Astrocyte of the cerebellum (primary cell): ENCODE measurements around the gene EMC6.
A peak's percentile ranks its signal among the peaks of the same experiment; 100 is the strongest.

ENCODE experiments used
- DNase-seq: peaks from one replicate; pipeline ENCODE4 v3.0.0-alpha.2; 2011; ENCODE audit warnings: low read depth
- H3K4me3 ChIP-seq: 2 replicates; pipeline ENCODE4 v1.5.1; 2011; ENCODE audit warnings: mild to moderate bottlenecking, low read depth, low read length, moderate library complexity
- CTCF ChIP-seq: IDR thresholded peaks from 2 replicates; pipeline ENCODE4 v1.5.1; 2012; ENCODE audit warnings: low read length, low read depth, moderate library complexity, mild to moderate bottlenecking; ENCODE audit errors: missing control alignments
- in situ Hi-C: cut with HindIII; loops from 2 replicates; pipeline ENCODE4 v1.10.0; 2017; ENCODE audit warnings: low sequenced_read_pairs

Gene EMC6

GRCh38 chr17:3659541-3660111, 9.0 kb upstream of the EMC6 start:
- no peak overlapping the region for H3K4me3 ChIP-seq
- DNase-seq, result peak; percentile 81
- TF ChIP-seq CTCF, result peak; percentile 10
- in situ Hi-C loops, result no loop called here

GRCh38 chr17:3660311-3660891, 8.2 kb upstream of the EMC6 start:
- DNase-seq, result no peak
- no peak overlapping the region for H3K4me3 ChIP-seq
- no peak for TF ChIP-seq CTCF
- in situ Hi-C loops, result no loop called here

- in situ Hi-C loops, result no loop called here
- DNase-seq, result no peak
- H3K4me3 ChIP-seq, result no peak overlapping the region
- no peak for TF ChIP-seq CTCF
These were observed 5.3 kb upstream of the EMC6 start for GRCh38 chr17:3663102-3664011.

- no peak overlapping the region for H3K4me3 ChIP-seq
- no peak for TF ChIP-seq CTCF
- in situ Hi-C loops, result no loop called here
- no peak for DNase-seq
These were observed 2.8 kb upstream of the EMC6 start for GRCh38 chr17:3665834-3666233.

GRCh38 chr17:3666516-3666915, 2.1 kb upstream of the EMC6 start:
- peak overlapping the region; percentile 99 for H3K4me3 ChIP-seq
- no peak for DNase-seq
- no peak for TF ChIP-seq CTCF
- in situ Hi-C loops, result no loop called here

- peak overlapping the region; percentile 99 for H3K4me3 ChIP-seq
- in situ Hi-C loops, result no loop called here
- DNase-seq, result peak; percentile 75
- no peak for TF ChIP-seq CTCF
These were observed 990 bp upstream of the EMC6 start for GRCh38 chr17:3667366-3668278.
